Measurements from ENCODE around the gene GATA2. TPM values are rescaled to one million over a fixed set of nuclear protein-coding genes. Genes with fewer than 3 reads are reported as not detected.

The GATA2 gene
- total RNA-seq, 4 donors from 2014 or later: 8.1 to 24.7 (median 15.9) TPM

- 79 to 89% methylated on average over 5 of the region's 5 CpGs for WGBS, 2 donors
- peaks cover 0 to 2% (median 0%) of the 10 kb centered on the region in 4 donors for H3K9me3 ChIP-seq
- H3K36me3 ChIP-seq: no peaks in the 10 kb centered on the region
- peaks cover 0 to 4% (median 0%) of the 10 kb centered on the region in 4 donors for H3K4me1 ChIP-seq
- no peak overlapping the region for H3K4me3 ChIP-seq
- no peak overlapping the region for H3K27ac ChIP-seq
- DNase-seq (ENCODE audit: low spot score in 2 of 2): no peak
- TF ChIP-seq POLR2A (IDR thresholded peaks at IDR 0.05) (no peak), EP300 (IDR thresholded peaks at IDR 0.05) (no peak)
- TF ChIP-seq, protein P1, sequence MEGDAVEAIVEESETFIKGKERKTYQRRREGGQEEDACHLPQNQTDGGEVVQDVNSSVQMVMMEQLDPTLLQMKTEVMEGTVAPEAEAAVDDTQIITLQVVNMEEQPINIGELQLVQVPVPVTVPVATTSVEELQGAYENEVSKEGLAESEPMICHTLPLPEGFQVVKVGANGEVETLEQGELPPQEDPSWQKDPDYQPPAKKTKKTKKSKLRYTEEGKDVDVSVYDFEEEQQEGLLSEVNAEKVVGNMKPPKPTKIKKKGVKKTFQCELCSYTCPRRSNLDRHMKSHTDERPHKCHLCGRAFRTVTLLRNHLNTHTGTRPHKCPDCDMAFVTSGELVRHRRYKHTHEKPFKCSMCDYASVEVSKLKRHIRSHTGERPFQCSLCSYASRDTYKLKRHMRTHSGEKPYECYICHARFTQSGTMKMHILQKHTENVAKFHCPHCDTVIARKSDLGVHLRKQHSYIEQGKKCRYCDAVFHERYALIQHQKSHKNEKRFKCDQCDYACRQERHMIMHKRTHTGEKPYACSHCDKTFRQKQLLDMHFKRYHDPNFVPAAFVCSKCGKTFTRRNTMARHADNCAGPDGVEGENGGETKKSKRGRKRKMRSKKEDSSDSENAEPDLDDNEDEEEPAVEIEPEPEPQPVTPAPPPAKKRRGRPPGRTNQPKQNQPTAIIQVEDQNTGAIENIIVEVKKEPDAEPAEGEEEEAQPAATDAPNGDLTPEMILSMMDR (IDR thresholded peaks at IDR 0.05): no peak
- H3K27me3 ChIP-seq: peaks cover 4 to 86% of the 10 kb centered on the region in 2 donors
These were observed 16.3 kb downstream of the GATA2 start for GRCh38 chr3:128476659-128477058.

DNA sequence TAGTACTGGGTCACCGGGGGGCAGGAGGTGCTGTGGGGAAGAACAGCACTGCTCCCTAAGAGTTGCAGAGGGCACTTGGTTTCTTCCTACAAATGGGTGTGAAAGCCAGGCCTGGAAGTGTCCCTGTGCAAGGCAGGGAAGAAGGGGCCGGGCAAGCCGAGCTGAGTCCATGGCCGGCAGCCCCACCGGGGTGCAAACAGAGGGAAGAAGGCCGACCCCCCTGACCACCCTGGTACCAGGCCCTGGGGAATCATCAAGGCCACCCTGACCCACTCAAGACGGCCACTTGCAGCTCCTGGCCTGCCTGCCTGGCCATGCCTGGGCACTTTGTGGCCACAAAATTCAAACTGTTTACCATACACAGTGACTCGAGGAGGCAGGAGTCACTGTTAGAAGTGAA lies 17.6 kb downstream of the GATA2 start:
- Histone ChIP-seq H3K27ac (no peak overlapping the region), H3K4me1 (no peaks in the 10 kb centered on the region), H3K27me3 (peaks cover 3 to 73% of the 10 kb centered on the region in 2 donors), H3K4me3 (no peak overlapping the region), H3K36me3 (no peaks in the 10 kb centered on the region), H3K9me3 (peaks cover 0 to 4% (median 0%) of the 10 kb centered on the region in 4 donors)
- WGBS, 2 donors: 71 to 85% methylated on average over 8 of the region's 8 CpGs
- TF ChIP-seq, protein P1 (IDR thresholded peaks at IDR 0.05): no peak
- TF ChIP-seq EP300 (IDR thresholded peaks at IDR 0.05) (no peak), POLR2A (IDR thresholded peaks at IDR 0.05) (no peak)
- DNase-seq (ENCODE audit: low spot score in 2 of 2): no peak

GRCh38 chr3:128473737-128474136 lies 19.3 kb downstream of the GATA2 start:
- H3K27ac ChIP-seq: no peak overlapping the region
- H3K27me3 ChIP-seq: peaks cover 0 to 59% of the 10 kb centered on the region in 2 donors
- no peak for DNase-seq (ENCODE audit: low spot score in 2 of 2)
- H3K4me1 ChIP-seq: no peaks in the 10 kb centered on the region
- peaks cover 0 to 4% (median 0%) of the 10 kb centered on the region in 4 donors for H3K9me3 ChIP-seq
- TF ChIP-seq POLR2A (IDR thresholded peaks at IDR 0.05) (no peak), EP300 (IDR thresholded peaks at IDR 0.05) (no peak)
- TF ChIP-seq, protein P1 (IDR thresholded peaks at IDR 0.05): no peak
- WGBS, 2 donors: 53 to 68% methylated on average over 4 of the region's 4 CpGs
- no peak overlapping the region for H3K4me3 ChIP-seq
- no peaks in the 10 kb centered on the region for H3K36me3 ChIP-seq

DNA sequence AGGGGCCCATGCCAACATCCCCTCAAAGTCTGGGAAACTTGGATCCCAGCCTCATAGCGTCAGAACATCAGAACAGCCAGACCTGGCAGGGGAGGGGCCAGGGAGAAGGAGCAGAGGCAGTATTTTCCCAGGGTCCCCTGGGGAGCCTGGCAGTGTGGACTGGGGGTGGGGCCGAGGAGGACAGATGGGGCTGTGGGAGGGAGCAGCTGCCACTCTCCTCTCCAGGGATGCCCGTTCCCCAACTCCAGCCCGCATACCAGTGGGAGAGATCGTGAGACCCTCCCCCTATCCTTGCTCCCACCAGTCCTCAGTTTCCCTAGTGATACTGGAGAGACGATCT lies 19.9 kb downstream of the GATA2 start:
- Histone ChIP-seq H3K4me3 (no peak overlapping the region), H3K4me1 (no peaks in the 10 kb centered on the region), H3K36me3 (no peaks in the 10 kb centered on the region), H3K9me3 (peaks cover 0 to 4% (median 0%) of the 10 kb centered on the region in 4 donors), H3K27me3 (peaks cover 0 to 59% of the 10 kb centered on the region in 2 donors), H3K27ac (no peak overlapping the region)
- TF ChIP-seq EP300 (IDR thresholded peaks at IDR 0.05): no peak
- TF ChIP-seq POLR2A (IDR thresholded peaks at IDR 0.05): no peak
- TF ChIP-seq, protein P1 (IDR thresholded peaks at IDR 0.05): no peak
- WGBS, 2 donors: 18 to 24% methylated on average over 4 to 6 of the region's 6 CpGs
- no peak for DNase-seq (ENCODE audit: low spot score in 2 of 2)

DNA sequence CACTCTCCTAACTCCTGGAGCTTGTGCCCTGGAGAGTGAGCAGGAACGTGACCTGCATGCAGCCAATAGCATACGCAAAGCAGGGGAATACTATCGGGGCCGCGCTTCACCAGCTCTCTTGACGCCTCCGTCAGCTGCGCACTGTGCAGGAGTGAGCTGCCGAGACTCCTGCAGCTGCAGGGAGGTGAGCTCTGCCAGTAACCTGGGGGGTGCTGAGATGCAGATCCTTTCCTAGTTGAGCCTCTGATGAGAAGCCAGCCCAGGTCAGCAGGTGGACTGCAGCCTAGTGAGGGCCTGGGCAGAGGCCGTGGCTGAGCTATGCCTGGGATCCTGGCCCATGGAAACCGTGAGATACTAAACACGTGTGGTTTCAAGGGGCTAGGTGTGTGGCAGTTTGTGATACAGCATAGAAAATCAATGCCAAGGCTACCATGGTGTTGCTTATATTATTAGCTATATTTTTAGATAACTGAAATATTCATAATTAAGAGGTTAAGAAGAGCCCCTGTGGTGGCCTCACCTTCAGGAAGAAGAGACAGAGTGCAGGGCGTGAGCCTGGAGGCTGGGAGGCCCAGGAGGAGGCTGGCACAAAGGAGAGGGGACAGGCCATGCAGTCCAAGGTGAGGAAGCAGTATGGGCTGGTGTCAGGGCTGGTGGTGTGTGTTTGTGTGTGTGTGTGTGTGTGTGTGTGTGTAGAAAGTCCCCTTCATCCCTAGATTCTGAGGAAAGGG lies 20.4 kb downstream of the GATA2 start:
- Histone ChIP-seq H3K4me1 (no peaks in the 10 kb centered on the region), H3K27ac (no peak overlapping the region), H3K27me3 (peaks cover 0 to 53% of the 10 kb centered on the region in 2 donors), H3K4me3 (no peak overlapping the region), H3K9me3 (peaks cover 0 to 4% (median 0%) of the 10 kb centered on the region in 4 donors), H3K36me3 (no peaks in the 10 kb centered on the region)
- no peak for TF ChIP-seq EP300 (IDR thresholded peaks at IDR 0.05)
- no peak for TF ChIP-seq POLR2A (IDR thresholded peaks at IDR 0.05)
- TF ChIP-seq, protein P1 (IDR thresholded peaks at IDR 0.05): no peak
- DNase-seq (ENCODE audit: low spot score in 2 of 2): no peak
- WGBS, 2 donors: 60 to 73% methylated on average over 13 of the region's 13 CpGs

Measured in tibial nerve (tissue), 4 donors.